Hepatocyte (in vitro differentiated cells): ENCODE results near the gene OR4D5. TPM values are rescaled to one million over a fixed set of nuclear protein-coding genes. Genes with fewer than 3 reads are reported as not detected.

Experiments
- DNase-seq: peaks from one replicate; pipeline ENCODE4 v3.0.0-alpha.2; 2016; ENCODE audit warnings: low spot score
- H2AFZ ChIP-seq: fragments of 200-600 bp; sonication (generic); 2 replicates; pipeline ENCODE4 v1.6.0; 2016; ENCODE audit warnings: antibody characterized with exemption, mild to moderate bottlenecking
- H3K27ac ChIP-seq: fragments of 200-600 bp; sonication (generic); 2 replicates; pipeline ENCODE4 v1.5.1; 2016; ENCODE audit warnings: mild to moderate bottlenecking
- H3K27me3 ChIP-seq: fragments of 200-600 bp; sonication (generic); 2 replicates; pipeline ENCODE4 v1.6.1; 2016
- H3K36me3 ChIP-seq: fragments of 200-600 bp; sonication (generic); replicated peaks from 2 replicates; pipeline ENCODE4 v1.5.1; 2016; ENCODE audit warnings: low read depth; ENCODE audit not compliant: insufficient read depth
- H3K4me1 ChIP-seq: fragments of 200-600 bp; sonication (generic); 2 replicates; pipeline ENCODE4 v1.5.1; 2016; ENCODE audit warnings: mild to moderate bottlenecking, moderate library complexity; ENCODE audit not compliant: insufficient read depth
- H3K4me2 ChIP-seq: fragments of 200-600 bp; sonication (generic); 2 replicates; pipeline ENCODE4 v1.6.0; 2016
- H3K4me3 ChIP-seq: fragments of 200-600 bp; sonication (generic); 2 replicates; pipeline ENCODE4 v1.5.1; 2016; ENCODE audit warnings: mild to moderate bottlenecking
- H3K79me2 ChIP-seq: fragments of 200-600 bp; sonication (generic); 2 replicates; pipeline ENCODE4 v1.6.0; 2017; ENCODE audit warnings: mild to moderate bottlenecking
- H3K9me2 ChIP-seq: fragments of 200-600 bp; sonication (generic); replicated peaks from 2 replicates; pipeline ENCODE4 v1.6.0; 2017; ENCODE audit warnings: mild to moderate bottlenecking; ENCODE audit not compliant: insufficient read depth
- H3K9me3 ChIP-seq: fragments of 200-600 bp; sonication (generic); 2 replicates; pipeline ENCODE4 v1.5.1; 2016; ENCODE audit warnings: low read depth, mild to moderate bottlenecking
- H4K20me1 ChIP-seq: fragments of 200-600 bp; sonication (generic); 2 replicates; pipeline ENCODE4 v1.6.0; 2016; ENCODE audit warnings: mild to moderate bottlenecking; ENCODE audit not compliant: insufficient read depth, poor library complexity, severe bottlenecking
- EZH2 ChIP-seq: fragments of 200-600 bp; sonication (generic); IDR thresholded peaks from 2 replicates; pipeline ENCODE4 v1.6.1; 2016; ENCODE audit warnings: antibody characterized with exemption, mild to moderate bottlenecking, borderline replicate concordance
- EZH2phosphoT487 ChIP-seq: fragments of 200-600 bp; sonication (generic); IDR thresholded peaks from one replicate; pipeline ENCODE4 v1.6.1; 2018; ENCODE audit warnings: antibody characterized with exemption, mild to moderate bottlenecking, low read depth, moderate library complexity; ENCODE audit not compliant: unreplicated experiment, severe bottlenecking
- WGBS: methylation state at CpG from one replicate; pipeline ENCODE4 v1.1.6; 2016; ENCODE audit warnings: low lambda C conversion rate; ENCODE audit errors: missing lambda C conversion rate; 5-methylcytosine and 5-hydroxymethylcytosine counted together
- polyA plus RNA-seq: library from polyadenylated mRNA; unstranded; fragments of >200 nt; fragmentation: Nextera tagmentation; extraction: Ambion mirVana; gene quantifications from 2 replicates; pipeline ENCODE4 v1.2.1, GENCODE V29; 2016
- total RNA-seq: library from RNA; depleted of rRNA; stranded (reverse); fragments of >200 nt; gene quantifications from 2 replicates; pipeline ENCODE4 v1.2.3, GENCODE V29; 2014
- TF ChIP-seq, protein P1 (sequence below): fragments of 200-600 bp; sonication (generic); IDR thresholded peaks from 2 replicates; pipeline ENCODE4 v1.5.1; 2016; ENCODE audit warnings: antibody characterized with exemption, mild to moderate bottlenecking; ENCODE audit not compliant: poor library complexity

Gene OR4D5
- total and polyA plus RNA-seq, 2 experiments from 2014 or later = 0.77 TPM; not detected in 1

GRCh38 chr11:123956752-123957151 lies 17.3 kb downstream of the OR4D5 start:
- Histone ChIP-seq H3K9me3 (no peaks in the 10 kb centered on the region), H4K20me1 (no peaks in the 10 kb centered on the region), H3K79me2 (no peaks in the 10 kb centered on the region), H3K9me2 (no peaks in the 10 kb centered on the region), H3K27ac (no peak overlapping the region), H3K4me1 (no peaks in the 10 kb centered on the region), H3K36me3 (no peaks in the 10 kb centered on the region), H3K27me3 (no peaks in the 10 kb centered on the region), H3K4me2 (no peak overlapping the region), H3K4me3 (no peak overlapping the region), H2AFZ (no peak overlapping the region)
- no peak for DNase-seq
- no peak for TF ChIP-seq EZH2phosphoT487

DNA sequence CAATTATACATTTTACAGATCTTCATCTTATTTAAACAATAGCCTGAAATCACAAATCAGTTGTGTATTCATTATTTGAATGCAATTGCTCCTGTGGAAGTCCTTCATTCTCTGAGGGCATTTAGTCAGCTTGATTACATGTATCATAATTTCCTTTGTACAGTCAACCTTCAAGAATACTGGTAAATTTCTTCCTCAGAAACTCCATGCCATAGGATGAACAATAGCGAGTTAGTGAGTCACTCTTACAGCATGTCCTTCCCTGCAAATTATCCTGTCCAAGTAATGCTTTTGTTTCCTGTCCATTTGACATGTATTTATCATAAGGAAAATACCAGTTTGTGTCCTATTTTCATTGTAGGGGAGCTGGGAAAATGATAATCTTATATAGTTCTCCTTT lies 34.4 kb downstream of the OR4D5 start:
- Histone ChIP-seq H3K79me2 (no peaks in the 10 kb centered on the region), H3K27ac (no peak overlapping the region), H3K36me3 (no peaks in the 10 kb centered on the region), H3K4me2 (no peak overlapping the region), H4K20me1 (no peaks in the 10 kb centered on the region), H3K4me3 (no peak overlapping the region), H3K9me2 (no peaks in the 10 kb centered on the region), H3K9me3 (no peaks in the 10 kb centered on the region), H2AFZ (no peak overlapping the region), H3K27me3 (no peaks in the 10 kb centered on the region), H3K4me1 (no peaks in the 10 kb centered on the region)
- WGBS = 63% methylated on average over 1 of the region's 1 CpG
- no peak for DNase-seq
- no peak for TF ChIP-seq EZH2
- TF ChIP-seq, protein P1, sequence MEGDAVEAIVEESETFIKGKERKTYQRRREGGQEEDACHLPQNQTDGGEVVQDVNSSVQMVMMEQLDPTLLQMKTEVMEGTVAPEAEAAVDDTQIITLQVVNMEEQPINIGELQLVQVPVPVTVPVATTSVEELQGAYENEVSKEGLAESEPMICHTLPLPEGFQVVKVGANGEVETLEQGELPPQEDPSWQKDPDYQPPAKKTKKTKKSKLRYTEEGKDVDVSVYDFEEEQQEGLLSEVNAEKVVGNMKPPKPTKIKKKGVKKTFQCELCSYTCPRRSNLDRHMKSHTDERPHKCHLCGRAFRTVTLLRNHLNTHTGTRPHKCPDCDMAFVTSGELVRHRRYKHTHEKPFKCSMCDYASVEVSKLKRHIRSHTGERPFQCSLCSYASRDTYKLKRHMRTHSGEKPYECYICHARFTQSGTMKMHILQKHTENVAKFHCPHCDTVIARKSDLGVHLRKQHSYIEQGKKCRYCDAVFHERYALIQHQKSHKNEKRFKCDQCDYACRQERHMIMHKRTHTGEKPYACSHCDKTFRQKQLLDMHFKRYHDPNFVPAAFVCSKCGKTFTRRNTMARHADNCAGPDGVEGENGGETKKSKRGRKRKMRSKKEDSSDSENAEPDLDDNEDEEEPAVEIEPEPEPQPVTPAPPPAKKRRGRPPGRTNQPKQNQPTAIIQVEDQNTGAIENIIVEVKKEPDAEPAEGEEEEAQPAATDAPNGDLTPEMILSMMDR = no peak
- no peak for TF ChIP-seq EZH2phosphoT487

- Histone ChIP-seq H3K36me3 (no peaks in the 10 kb centered on the region), H3K4me2 (no peak overlapping the region), H3K9me2 (no peaks in the 10 kb centered on the region), H2AFZ (no peak overlapping the region), H4K20me1 (no peaks in the 10 kb centered on the region), H3K27me3 (no peaks in the 10 kb centered on the region), H3K4me1 (no peaks in the 10 kb centered on the region), H3K27ac (no peak overlapping the region), H3K9me3 (no peaks in the 10 kb centered on the region), H3K4me3 (no peak overlapping the region), H3K79me2 (no peaks in the 10 kb centered on the region)
- 93% methylated on average over 18 of the region's 18 CpGs for WGBS
- TF ChIP-seq EZH2 (no peak), EZH2phosphoT487 (no peak)
- TF ChIP-seq, protein P1 = no peak
- DNase-seq = no peak
These were observed 37.5 kb downstream of the OR4D5 start for GRCh38 chr11:123976770-123977560.

- Histone ChIP-seq H3K4me1 (no peaks in the 10 kb centered on the region), H3K36me3 (no peaks in the 10 kb centered on the region), H3K9me2 (no peaks in the 10 kb centered on the region), H3K4me3 (no peak within 1 kb of the TSS), H3K27me3 (no peaks in the 10 kb centered on the region), H4K20me1 (no peaks in the 10 kb centered on the region), H2AFZ (no peak within 1 kb of the TSS), H3K79me2 (no peaks in the 10 kb centered on the region), H3K4me2 (no peak within 1 kb of the TSS), H3K9me3 (no peaks in the 10 kb centered on the region), H3K27ac (no peak within 1 kb of the TSS)
- no peak for DNase-seq
- no peak for TF ChIP-seq EZH2phosphoT487
- no peak for TF ChIP-seq EZH2
- TF ChIP-seq, protein P1 = no peak
These were observed 38.4 kb downstream of the OR4D5 start, which contains the start of gene OR10S1 for GRCh38 chr11:123977731-123978347. TSS of gene OR10S1 (minus strand) at chr11:123977781. CDS start at chr11:123977664, 117 bp downstream.
